Activated naive CD4-positive, alpha-beta T cell treated with anti-CD3 and anti-CD28 coated beads, Interleukin-2, amount 50 U/mL, for 24 hours (primary cell): ENCODE measurements around the gene TNFAIP8L3.

Source experiments
- H3K27ac Mint-ChIP-seq: one replicate; pipeline ENCODE4 v1.8.0; 2021; ENCODE audit warnings: mild to moderate bottlenecking, mixed read lengths
- H3K27me3 Mint-ChIP-seq: one replicate; pipeline ENCODE4 v1.8.0; 2021; ENCODE audit warnings: mixed read lengths
- H3K36me3 Mint-ChIP-seq: one replicate; pipeline ENCODE4 v1.8.0; 2021; ENCODE audit warnings: mixed read lengths
- H3K4me1 Mint-ChIP-seq: one replicate; pipeline ENCODE4 v1.8.0; 2021; ENCODE audit warnings: mixed read lengths
- H3K4me3 Mint-ChIP-seq: one replicate; pipeline ENCODE4 v1.8.0; 2021; ENCODE audit warnings: mild to moderate bottlenecking, mixed read lengths
- H3K9me3 Mint-ChIP-seq: one replicate; pipeline ENCODE4 v1.8.0; 2021; ENCODE audit warnings: mixed read lengths

The TNFAIP8L3 gene

GRCh38 chr15:51100785-51101489, 6.2 kb upstream of the TNFAIP8L3 start:
- Mint-ChIP-seq H3K9me3 (no peaks in the 10 kb centered on the region), H3K4me1 (no peaks in the 10 kb centered on the region), H3K4me3 (no peak overlapping the region), H3K27ac (no peak overlapping the region), H3K27me3 (peaks cover 29% of the 10 kb centered on the region), H3K36me3 (no peaks in the 10 kb centered on the region)

GRCh38 chr15:51099185-51099584, 4.5 kb upstream of the TNFAIP8L3 start:
- H3K4me3 Mint-ChIP-seq, result no peak overlapping the region
- H3K27me3 Mint-ChIP-seq, result peaks cover 34% of the 10 kb centered on the region
- no peak overlapping the region for H3K27ac Mint-ChIP-seq
- H3K36me3 Mint-ChIP-seq, result no peaks in the 10 kb centered on the region
- no peaks in the 10 kb centered on the region for H3K9me3 Mint-ChIP-seq
- H3K4me1 Mint-ChIP-seq, result no peaks in the 10 kb centered on the region

GRCh38 chr15:51098331-51098619, 3.6 kb upstream of the TNFAIP8L3 start:
- Mint-ChIP-seq H3K9me3 (no peaks in the 10 kb centered on the region), H3K4me3 (no peak overlapping the region), H3K36me3 (no peaks in the 10 kb centered on the region), H3K4me1 (no peaks in the 10 kb centered on the region), H3K27me3 (peaks cover 35% of the 10 kb centered on the region), H3K27ac (no peak overlapping the region)

GRCh38 chr15:51097553-51098330, 3.0 kb upstream of the TNFAIP8L3 start:
- H3K36me3 Mint-ChIP-seq, result no peaks in the 10 kb centered on the region
- no peak overlapping the region for H3K27ac Mint-ChIP-seq
- H3K27me3 Mint-ChIP-seq, result peaks cover 37% of the 10 kb centered on the region
- no peak overlapping the region for H3K4me3 Mint-ChIP-seq
- no peaks in the 10 kb centered on the region for H3K4me1 Mint-ChIP-seq
- no peaks in the 10 kb centered on the region for H3K9me3 Mint-ChIP-seq

- H3K27ac Mint-ChIP-seq, result no peak overlapping the region
- no peaks in the 10 kb centered on the region for H3K4me1 Mint-ChIP-seq
- H3K9me3 Mint-ChIP-seq, result no peaks in the 10 kb centered on the region
- peaks cover 43% of the 10 kb centered on the region for H3K27me3 Mint-ChIP-seq
- no peaks in the 10 kb centered on the region for H3K36me3 Mint-ChIP-seq
- H3K4me3 Mint-ChIP-seq, result no peak overlapping the region
Observed at GRCh38 chr15:51096976-51097375, 2.3 kb upstream of the TNFAIP8L3 start.

GRCh38 chr15:51095681-51096331, 1.1 kb upstream of the TNFAIP8L3 start:
- Mint-ChIP-seq H3K4me1 (no peaks in the 10 kb centered on the region), H3K4me3 (no peak overlapping the region), H3K9me3 (no peaks in the 10 kb centered on the region), H3K27me3 (peaks cover 48% of the 10 kb centered on the region), H3K27ac (no peak overlapping the region), H3K36me3 (no peaks in the 10 kb centered on the region)

- Mint-ChIP-seq H3K4me3 (no peak overlapping the region), H3K27me3 (peaks cover 50% of the 10 kb centered on the region), H3K4me1 (no peaks in the 10 kb centered on the region), H3K27ac (no peak overlapping the region), H3K9me3 (no peaks in the 10 kb centered on the region), H3K36me3 (no peaks in the 10 kb centered on the region)
Observed at GRCh38 chr15:51093839-51094605, 684 bp downstream of the TNFAIP8L3 start.

GRCh38 chr15:51093488-51093838, 1.2 kb downstream of the TNFAIP8L3 start:
- H3K4me1 Mint-ChIP-seq, result no peaks in the 10 kb centered on the region
- no peaks in the 10 kb centered on the region for H3K36me3 Mint-ChIP-seq
- no peak overlapping the region for H3K4me3 Mint-ChIP-seq
- H3K9me3 Mint-ChIP-seq, result no peaks in the 10 kb centered on the region
- H3K27ac Mint-ChIP-seq, result no peak overlapping the region
- peaks cover 51% of the 10 kb centered on the region for H3K27me3 Mint-ChIP-seq

- no peaks in the 10 kb centered on the region for H3K4me1 Mint-ChIP-seq
- no peaks in the 10 kb centered on the region for H3K9me3 Mint-ChIP-seq
- no peak overlapping the region for H3K4me3 Mint-ChIP-seq
- no peaks in the 10 kb centered on the region for H3K36me3 Mint-ChIP-seq
- no peak overlapping the region for H3K27ac Mint-ChIP-seq
- peaks cover 50% of the 10 kb centered on the region for H3K27me3 Mint-ChIP-seq
Observed at GRCh38 chr15:51092480-51093040, 2.1 kb downstream of the TNFAIP8L3 start.

- Mint-ChIP-seq H3K4me1 (no peaks in the 10 kb centered on the region), H3K9me3 (no peaks in the 10 kb centered on the region), H3K27ac (no peak overlapping the region), H3K4me3 (no peak overlapping the region), H3K36me3 (no peaks in the 10 kb centered on the region), H3K27me3 (peaks cover 39% of the 10 kb centered on the region)
Observed at GRCh38 chr15:51090753-51091152, 4.0 kb downstream of the TNFAIP8L3 start.

GRCh38 chr15:51089699-51090453, 4.8 kb downstream of the TNFAIP8L3 start:
- Mint-ChIP-seq H3K27ac (no peak overlapping the region), H3K4me1 (no peaks in the 10 kb centered on the region), H3K36me3 (no peaks in the 10 kb centered on the region), H3K27me3 (peaks cover 35% of the 10 kb centered on the region), H3K9me3 (no peaks in the 10 kb centered on the region), H3K4me3 (no peak overlapping the region)

GRCh38 chr15:51089041-51089440, 5.7 kb downstream of the TNFAIP8L3 start:
- Mint-ChIP-seq H3K4me3 (no peak overlapping the region), H3K36me3 (no peaks in the 10 kb centered on the region), H3K9me3 (no peaks in the 10 kb centered on the region), H3K27ac (no peak overlapping the region), H3K4me1 (no peaks in the 10 kb centered on the region), H3K27me3 (peaks cover 35% of the 10 kb centered on the region)

GRCh38 chr15:51088585-51088984, 6.1 kb downstream of the TNFAIP8L3 start:
- Mint-ChIP-seq H3K36me3 (no peaks in the 10 kb centered on the region), H3K4me1 (no peaks in the 10 kb centered on the region), H3K27me3 (peaks cover 35% of the 10 kb centered on the region), H3K9me3 (no peaks in the 10 kb centered on the region), H3K4me3 (no peak overlapping the region), H3K27ac (no peak overlapping the region)

GRCh38 chr15:51087513-51087912, 7.2 kb downstream of the TNFAIP8L3 start:
- H3K9me3 Mint-ChIP-seq, result no peaks in the 10 kb centered on the region
- no peaks in the 10 kb centered on the region for H3K4me1 Mint-ChIP-seq
- H3K36me3 Mint-ChIP-seq, result no peaks in the 10 kb centered on the region
- H3K27me3 Mint-ChIP-seq, result peaks cover 28% of the 10 kb centered on the region
- no peak overlapping the region for H3K27ac Mint-ChIP-seq
- H3K4me3 Mint-ChIP-seq, result no peak overlapping the region

GRCh38 chr15:51086409-51086808, 8.3 kb downstream of the TNFAIP8L3 start:
- Mint-ChIP-seq H3K27me3 (peaks cover 21% of the 10 kb centered on the region), H3K27ac (no peak overlapping the region)

More at GRCh38 chr15:51086409-51086808, 8.3 kb downstream of the TNFAIP8L3 start:
- Mint-ChIP-seq H3K4me3 (no peak overlapping the region), H3K9me3 (no peaks in the 10 kb centered on the region), H3K36me3 (no peaks in the 10 kb centered on the region), H3K4me1 (no peaks in the 10 kb centered on the region)
